H1 (cell line): Measurements from ENCODE around the gene MGST3. TPM values are rescaled to one million over a fixed set of nuclear protein-coding genes. Genes with fewer than 3 reads are reported as not detected.
A peak's percentile ranks its signal among the peaks of the same experiment; 100 is the strongest.

Experiments used
- CTCF ChIA-PET: fragments of 300-600 bp; sonication (Branson Sonifier 250); formaldehyde crosslinking; loops from one replicate; lab custom pipeline; 2021; ENCODE audit not compliant: partially characterized antibody; lab: Charles Lee
- POLR2A ChIA-PET: fragments of 300-600 bp; sonication (Branson Sonifier 250); formaldehyde crosslinking; loops from one replicate; lab custom pipeline; 2021; ENCODE audit warnings: inconsistent platforms; ENCODE audit not compliant: partially characterized antibody; lab: Charles Lee
- DNase-seq, 2 experiments: peaks; one replicate each; pipeline versions ENCODE4 v3.0.0 to v3.0.0-alpha.2; 2010 to 2022; ENCODE audit warnings: low spot score in 2 of 2, low read depth in 1 of 2, mixed read lengths in 1 of 2
- FAIRE-seq: peaks from 2 replicates; lab custom pipeline; 2011; peaks lifted over from hg19 to GRCh38; lab: Jason Lieb, UNC
- H2AFZ ChIP-seq: 2 replicates; pipeline ENCODE4 v1.8.1; 2012; ENCODE audit warnings: low read length, inconsistent platforms
- H2AK5ac ChIP-seq: 2 replicates; pipeline ENCODE4 v1.6.1; 2013; ENCODE audit warnings: low read depth, low read length
- H2BK120ac ChIP-seq: replicated peaks from 2 replicates; pipeline ENCODE3; 2013; ENCODE audit warnings: low read depth, low read length, inconsistent platforms
- H2BK12ac ChIP-seq: 2 replicates; pipeline ENCODE4 v1.6.1; 2013; ENCODE audit warnings: low read depth, low read length
- H2BK15ac ChIP-seq: 2 replicates; pipeline ENCODE4 v1.6.1; 2013; ENCODE audit warnings: low read length
- H2BK20ac ChIP-seq: 2 replicates; pipeline ENCODE4 v1.6.1; 2013; ENCODE audit warnings: low read length
- H2BK5ac ChIP-seq: 2 replicates; pipeline ENCODE4 v1.6.1; 2013; ENCODE audit warnings: low read depth, low read length
- H3K14ac ChIP-seq: 2 replicates; pipeline ENCODE4 v1.6.1; 2013; ENCODE audit warnings: inconsistent platforms; ENCODE audit not compliant: insufficient read length
- H3K18ac ChIP-seq: 2 replicates; pipeline ENCODE4 v1.6.1; 2013; ENCODE audit warnings: low read length; ENCODE audit errors: extremely low read depth
- H3K23ac ChIP-seq: 2 replicates; pipeline ENCODE4 v1.6.1; 2013; ENCODE audit warnings: inconsistent platforms; ENCODE audit not compliant: insufficient read length
- H3K23me2 ChIP-seq: 2 replicates; pipeline ENCODE4 v1.6.1; 2013; ENCODE audit warnings: low read depth, low read length
- H3K27ac ChIP-seq: 2 replicates; pipeline ENCODE4 v1.6.1; 2011; ENCODE audit warnings: low read depth, low read length, inconsistent platforms
- H3K27me3 ChIP-seq, 4 experiments: replicated peaks in 1 of 4; 1 replicate in 1 of 4; 2 replicates in 3 of 4; pipeline versions ENCODE4 v1.6.1 to v1.8.1; 2011 to 2013; ENCODE audit warnings: low read length in 3 of 4, mild to moderate bottlenecking in 3 of 4, inconsistent platforms in 2 of 4, mixed read lengths in 2 of 4, moderate library complexity in 1 of 4; ENCODE audit not compliant: control insufficient read depth in 3 of 4, insufficient read depth in 3 of 4; ENCODE audit errors: extremely low read depth in 1 of 4
- H3K36me3 ChIP-seq, 4 experiments: 2 replicates each; pipeline versions ENCODE4 v1.6.1 to v1.8.1; 2011 to 2013; ENCODE audit warnings: mild to moderate bottlenecking in 4 of 4, low read length in 3 of 4, moderate library complexity in 2 of 4, control low read depth in 1 of 4, inconsistent platforms in 1 of 4; ENCODE audit not compliant: insufficient read depth in 4 of 4, control insufficient read depth in 2 of 4
- H3K4ac ChIP-seq: replicated peaks from 2 replicates; pipeline ENCODE3; 2013; ENCODE audit warnings: low read length, low read depth, mixed read lengths, inconsistent platforms; ENCODE audit not compliant: insufficient read length
- H3K4me1 ChIP-seq, 4 experiments: replicated peaks in 1 of 4; 1 replicate in 1 of 4; 2 replicates in 3 of 4; pipeline versions ENCODE4 v1.6.1 to v1.8.1; 2011 to 2013; ENCODE audit warnings: low read length in 3 of 4, inconsistent platforms in 2 of 4, mixed read lengths in 1 of 4; ENCODE audit not compliant: insufficient read depth in 4 of 4, control insufficient read depth in 3 of 4
- H3K4me2 ChIP-seq, 2 experiments: 2 replicates each; pipeline versions ENCODE4 v1.6.1 to v1.8.1; 2011 to 2013; ENCODE audit warnings: low read depth in 2 of 2, low read length in 2 of 2, control low read depth in 1 of 2, inconsistent platforms in 1 of 2, mild to moderate bottlenecking in 1 of 2; ENCODE audit not compliant: insufficient read depth in 1 of 2
- H3K4me3 ChIP-seq, 4 experiments: fragments of 200-600, 300-600 bp in 1 of 4; sonication (generic), shearing (Covaris generic), sonication (Bioruptor Twin) in 1 of 4; 2 replicates each; pipeline versions ENCODE4 v1.5.1 to v1.8.1; 2011 to 2016; ENCODE audit warnings: low read length in 4 of 4, low read depth in 3 of 4, control low read depth in 2 of 4, inconsistent platforms in 2 of 4, mild to moderate bottlenecking in 2 of 4, mixed read lengths in 1 of 4, moderate library complexity in 1 of 4; ENCODE audit not compliant: insufficient read depth in 2 of 4; ENCODE audit errors: extremely low read depth in 1 of 4
- H3K56ac ChIP-seq: replicated peaks from 2 replicates; pipeline ENCODE3; 2013; ENCODE audit warnings: low read depth, mild to moderate bottlenecking, mixed read lengths, low read length, inconsistent platforms; ENCODE audit not compliant: insufficient read length
- H3K79me1 ChIP-seq: 2 replicates; pipeline ENCODE4 v1.6.1; 2013; ENCODE audit warnings: low read depth, low read length, control low read depth
- H3K79me2 ChIP-seq, 2 experiments: 2 replicates each; pipeline versions ENCODE4 v1.6.1 to v1.8.1; 2012 to 2013; ENCODE audit warnings: low read length in 2 of 2, mild to moderate bottlenecking in 2 of 2, inconsistent platforms in 1 of 2; ENCODE audit not compliant: insufficient read depth in 2 of 2, control insufficient read depth in 1 of 2
- H3K9ac ChIP-seq, 4 experiments: replicated peaks in 1 of 4; 1 replicate in 1 of 4; 2 replicates in 3 of 4; pipeline versions ENCODE4 v1.6.1 to v1.8.1; 2011 to 2013; ENCODE audit warnings: low read depth in 3 of 4, low read length in 3 of 4, control low read depth in 2 of 4, mild to moderate bottlenecking in 2 of 4, moderate library complexity in 2 of 4, inconsistent platforms in 1 of 4; ENCODE audit errors: extremely low read depth in 1 of 4
- H3K9me3 ChIP-seq, 2 experiments: 2 replicates each; pipeline versions ENCODE4 v1.6.1 to v1.8.1; 2012 to 2013; ENCODE audit warnings: mild to moderate bottlenecking in 2 of 2, moderate library complexity in 2 of 2, control low read depth in 1 of 2, inconsistent platforms in 1 of 2, low read depth in 1 of 2, low read length in 1 of 2, mixed read lengths in 1 of 2; ENCODE audit not compliant: insufficient read depth in 2 of 2
- H4K20me1 ChIP-seq, 2 experiments: replicated peaks in 1 of 2; 2 replicates each; pipeline versions ENCODE3 to v1.8.1; 2011 to 2013; ENCODE audit warnings: inconsistent platforms in 2 of 2, low read length in 2 of 2, mild to moderate bottlenecking in 1 of 2; ENCODE audit not compliant: insufficient read depth in 2 of 2, control insufficient read depth in 1 of 2
- H4K5ac ChIP-seq: 2 replicates; pipeline ENCODE4 v1.6.1; 2013; ENCODE audit warnings: low read length, low read depth, mixed read lengths, inconsistent platforms; ENCODE audit not compliant: insufficient read length
- H4K8ac ChIP-seq: 2 replicates; pipeline ENCODE4 v1.8.0; 2013; ENCODE audit warnings: mild to moderate bottlenecking, moderate library complexity, low read length, inconsistent platforms; ENCODE audit not compliant: insufficient read depth; ENCODE audit errors: extremely low read depth
- H4K91ac ChIP-seq: replicated peaks from 2 replicates; pipeline ENCODE3; 2013; ENCODE audit warnings: low read length, mixed read lengths, inconsistent platforms; ENCODE audit not compliant: insufficient read length
- BACH1 ChIP-seq: IDR thresholded peaks from 2 replicates; pipeline ENCODE4 v1.6.1; 2012; ENCODE audit warnings: low read length, improper control_type of control experiment
- CEBPB ChIP-seq: IDR thresholded peaks from 2 replicates; pipeline ENCODE4 v1.6.1; 2012; ENCODE audit warnings: low read depth, low read length
- E2F6 ChIP-seq: IDR thresholded peaks from 2 replicates; pipeline ENCODE4 v1.6.1; 2012; ENCODE audit warnings: inconsistent platforms
- EGR1 ChIP-seq: IDR thresholded peaks from 2 replicates; pipeline ENCODE4 v1.6.1; 2011; ENCODE audit warnings: low read depth, low read length, borderline replicate concordance
- EZH2 ChIP-seq: fragments of 200-600 bp; sonication (generic); IDR thresholded peaks from 2 replicates; pipeline ENCODE4 v1.7.1; 2012; ENCODE audit warnings: low read depth, mild to moderate bottlenecking, moderate library complexity, low read length, inconsistent platforms; ENCODE audit not compliant: severe bottlenecking
- HDAC6 ChIP-seq: IDR thresholded peaks from one replicate; pipeline ENCODE4 v1.7.1; 2012; ENCODE audit warnings: low read depth, mild to moderate bottlenecking, inconsistent platforms, low read length, moderate library complexity
- MAX ChIP-seq: IDR thresholded peaks from 2 replicates; pipeline ENCODE4 v1.6.1; 2012; ENCODE audit warnings: inconsistent platforms
- RAD21 ChIP-seq, 2 experiments: IDR thresholded peaks in 1 of 2; conservative IDR thresholded peaks in 1 of 2; 2 replicates each; pipeline ENCODE4 v1.6.1; 2011; ENCODE audit warnings: low read depth in 2 of 2, low read length in 2 of 2, improper control_type of control experiment in 1 of 2, inconsistent platforms in 1 of 2, mild to moderate bottlenecking in 1 of 2, moderate library complexity in 1 of 2
- SP2 ChIP-seq: IDR thresholded peaks from 2 replicates; pipeline ENCODE4 v1.6.1; 2012; ENCODE audit warnings: mild to moderate bottlenecking, low read length, inconsistent platforms
- TAF1 ChIP-seq: IDR thresholded peaks from 2 replicates; pipeline ENCODE4 v1.6.1; 2011; ENCODE audit warnings: mild to moderate bottlenecking, low read depth, low read length
- TAF7 ChIP-seq: optimal IDR thresholded peaks from 2 replicates; pipeline ENCODE3; 2011; ENCODE audit warnings: low read depth, mild to moderate bottlenecking, inconsistent platforms, low read length, moderate library complexity, borderline replicate concordance
- TEAD4 ChIP-seq: IDR thresholded peaks from 2 replicates; pipeline ENCODE4 v1.6.1; 2012; ENCODE audit warnings: low read depth, low read length, inconsistent platforms, mixed read lengths
- WGBS, 2 experiments: shearing (Covaris generic) in 1 of 2; methylation state at CpG; one replicate each; pipeline versions ENCODE4 v1.1.6 to v1.1.7; 2013 to 2015; ENCODE audit warnings: low lambda C conversion rate in 2 of 2, mixed read lengths in 2 of 2, inconsistent platforms in 1 of 2, low coverage in 1 of 2, missing lambda C conversion rate in 1 of 2; ENCODE audit not compliant: insufficient replicate concordance in 2 of 2, insufficient coverage in 1 of 2, insufficient read length in 1 of 2; ENCODE audit errors: extremely low coverage in 1 of 2, missing lambda C conversion rate in 1 of 2; 5-methylcytosine and 5-hydroxymethylcytosine counted together
- polyA plus RNA-seq, 7 experiments: library from polyadenylated mRNA; depleted of rRNA in 3 of 7; stranded (reverse) in 5 of 7; unstranded in 2 of 7; fragments of >200 nt in 5 of 7; fragments of 200-250 nt in 2 of 7; gene quantifications; 1 replicate in 5 of 7; 2 replicates in 1 of 7; 4 replicates in 1 of 7; pipeline versions ENCODE4 v1.2.1 to v1.2.3, GENCODE V29; 2011 to 2013; ENCODE audit warnings: missing spikeins in 2 of 7, mixed read lengths in 2 of 7
- total RNA-seq: library from RNA; stranded (reverse); fragmentation: NEBNext Ultra II Directional; extraction: Animal tissue kit (Norgen Biotek cat#: 25700); gene quantifications from 2 replicates; pipeline ENCODE4 v1.2.1, GENCODE V29; 2021

MGST3 gene
- total and polyA plus RNA-seq, 2 of the 8 experiments (the other 6 are each of a cell fraction or from before 2014, with no cell fraction given): 124 to 257 TPM

DNA sequence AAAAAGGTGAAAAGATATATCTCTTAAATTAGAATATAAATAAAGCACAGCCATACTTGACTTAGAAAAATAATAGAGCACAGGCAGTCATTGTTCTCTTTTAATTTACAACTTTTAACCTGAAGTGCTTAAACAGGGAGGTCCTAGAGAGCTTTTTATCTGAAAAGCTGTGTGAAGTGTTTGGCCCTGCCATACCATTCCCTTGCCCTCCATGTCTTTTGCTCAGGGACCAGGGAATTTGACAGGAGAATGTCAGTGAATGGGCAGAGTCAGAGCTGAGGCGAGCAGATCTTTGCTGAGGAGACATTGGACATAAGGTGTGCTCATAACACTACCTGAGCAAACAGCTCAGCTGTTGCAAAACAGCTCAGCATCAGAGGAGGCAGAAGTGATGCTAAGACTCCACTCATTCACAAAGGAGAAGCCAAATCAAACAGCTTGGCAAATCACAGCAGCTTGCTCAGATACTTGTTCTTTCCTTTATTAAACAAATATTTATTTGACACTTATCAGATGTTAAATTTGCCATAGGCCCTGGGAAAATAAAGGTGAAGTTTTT lies 14.9 kb upstream of the MGST3 start:
- Histone ChIP-seq H2AFZ (no peak overlapping the region), H3K9me3 (no peaks in the 10 kb centered on the region), H3K27ac (no peak overlapping the region), H3K14ac (no peak overlapping the region), H3K9ac (no peak overlapping the region), H3K4me1 (peaks cover 0 to 11% (median 1%) of the 10 kb centered on the region in 4 experiments; a peak in 4 of 7 replicates), H3K23ac (no peak overlapping the region), H2AK5ac (no peak overlapping the region), H3K4me3 (no peak overlapping the region), H2BK12ac (no peak overlapping the region), H3K56ac (no peak overlapping the region), H4K8ac (no peak overlapping the region; the same call in 1 of the 2 replicates), H4K5ac (no peak overlapping the region), H2BK20ac (no peak overlapping the region), H3K18ac (no peak overlapping the region; the same call in 1 of the 2 replicates), H4K91ac (no peak overlapping the region), H3K4me2 (peak overlapping the region; percentile 20 to 42), H3K23me2 (no peaks in the 10 kb centered on the region; the same call in none of the 2 replicates), H3K27me3 (no peaks in the 10 kb centered on the region), H2BK5ac (no peak overlapping the region), H2BK15ac (0 out of 2 replicates have a peak overlapping the region, but pooled peaks have one; percentile 75), H2BK120ac (no peak overlapping the region), H3K36me3 (no peaks in the 10 kb centered on the region), H3K4ac (no peak overlapping the region), H3K79me2 (no peaks in the 10 kb centered on the region), H3K79me1 (no peaks in the 10 kb centered on the region), H4K20me1 (no peaks in the 10 kb centered on the region)
- POLR2A ChIA-PET: interaction anchor here (1.2 kb wide), 1 partner anchor 14 kb away, joined by 3 read pairs; no protein-coding TSS in a partner anchor
- WGBS, 2 experiments: 41% methylated on average over 1 of the region's 1 CpG; no CpG with 5 or more reads in 1 of the 2 experiments
- CTCF ChIA-PET: interaction anchor here (0.9 to 1.8 kb wide), 6 partner anchors 14 to 298 kb away, joined by 3 to 4 read pairs (median 3); no protein-coding TSS in a partner anchor
- FAIRE-seq (peak; percentile 52), DNase-seq (no peak)
- TF ChIP-seq CEBPB: no peak
- TF ChIP-seq TAF1: no peak
- no peak for TF ChIP-seq EZH2
- no peak for TF ChIP-seq RAD21 (IDR thresholded peaks at IDR 0.05 in 1 of 2, conservative IDR thresholded peaks at IDR 0.05 in 1 of 2; ENCODE audit: low read depth in 2 of 2, low read length in 2 of 2)
- TF ChIP-seq TAF7: no peak
- TF ChIP-seq E2F6: no peak
- TF ChIP-seq EGR1: no peak
- TF ChIP-seq SP2: no peak
- no peak for TF ChIP-seq MAX
- TF ChIP-seq HDAC6: no peak
- TF ChIP-seq TEAD4: no peak
- no peak for TF ChIP-seq BACH1
